Hypothalamus (tissue), 51 donors: ENCODE measurements around the gene CRAT.

ENCODE experiments used
- DNase-seq, 51 donors: peaks; one replicate each; lab custom pipeline; 2025; lab: John Stamatoyannopoulos, UW

Gene CRAT

DNA sequence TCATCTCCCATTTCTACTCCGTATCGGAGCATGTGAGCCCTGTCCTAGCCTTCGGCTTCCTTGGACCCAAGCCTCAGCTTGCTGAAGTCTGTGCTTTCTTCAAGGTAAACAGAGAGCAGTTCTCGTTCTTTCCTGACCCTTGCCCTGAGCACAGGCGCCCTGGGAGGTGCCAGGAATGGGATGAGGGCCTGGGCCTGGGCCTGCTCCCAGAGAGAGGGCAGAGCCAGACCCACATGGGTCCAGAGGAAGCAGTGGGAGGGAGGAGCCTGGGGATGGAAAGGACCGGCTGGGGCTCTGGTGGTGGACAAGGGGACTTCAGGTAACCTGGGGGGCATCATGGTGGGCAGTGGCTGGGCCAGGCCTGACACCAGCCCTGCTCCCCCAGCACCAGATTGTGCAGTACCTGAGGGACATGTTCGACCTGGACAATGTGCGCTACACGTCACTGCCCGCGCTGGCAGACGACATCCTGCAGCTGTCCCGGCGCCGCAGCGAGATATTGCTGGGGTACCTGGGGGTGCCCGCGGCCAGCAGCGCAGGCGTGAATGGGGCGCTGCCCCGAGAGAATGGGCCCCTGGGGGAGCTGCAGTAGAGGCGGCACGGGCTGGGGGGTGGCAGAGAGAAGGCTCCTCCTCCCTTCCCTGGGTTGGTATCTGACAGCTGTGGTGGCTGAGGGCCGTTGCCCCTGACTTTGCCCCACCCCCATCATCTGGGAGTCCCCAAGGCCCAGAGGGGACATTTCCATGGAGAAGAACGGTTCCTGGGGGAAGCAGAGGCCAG lies 40.5 kb downstream of the CRAT start:
- no peak for DNase-seq

DNA sequence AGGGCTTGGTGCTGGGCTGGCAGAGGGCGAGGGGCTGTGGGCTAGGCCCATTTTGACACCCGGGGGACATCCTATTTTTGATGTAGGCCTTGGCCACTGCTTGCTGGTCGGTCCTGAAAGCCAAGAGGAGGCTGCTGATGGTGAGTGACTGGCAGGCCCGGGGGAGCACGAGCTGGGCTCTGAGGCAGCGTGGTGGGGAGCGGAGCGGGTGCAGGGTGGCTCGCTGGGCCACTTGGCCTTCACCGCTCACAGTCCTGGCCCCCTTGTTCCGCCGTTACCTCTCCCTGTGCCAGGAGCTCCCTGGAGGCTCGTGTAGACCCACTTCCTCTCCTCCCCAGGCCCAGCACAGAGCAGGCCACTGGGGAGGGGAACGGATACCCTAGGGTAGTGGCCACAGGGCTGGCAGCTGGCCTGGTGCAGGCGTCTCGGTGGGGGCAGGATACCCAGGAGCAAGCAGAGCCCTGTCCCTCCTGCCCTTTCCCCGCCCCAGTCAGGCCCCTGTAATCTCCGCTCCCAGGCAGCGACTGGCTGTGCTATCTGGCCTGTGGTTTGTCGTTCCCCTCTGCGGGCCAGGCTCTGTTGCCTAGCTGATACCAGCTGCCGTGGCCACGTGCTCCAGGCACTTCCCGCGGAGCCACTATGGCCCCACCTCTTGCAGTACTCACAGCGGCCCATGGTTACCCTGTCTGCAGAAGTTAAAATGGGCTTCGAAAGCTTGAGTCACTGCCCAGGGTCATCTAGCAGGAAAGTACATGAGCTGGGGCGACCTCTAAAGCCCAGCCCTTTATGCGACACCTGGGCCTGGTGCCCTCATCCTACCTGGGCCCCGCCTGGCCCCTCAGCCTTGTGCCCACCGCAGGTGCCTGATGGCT lies 41.4 kb downstream of the CRAT start:
- peak in 38 of 51 donors; percentile 2 to 58 (median 24) for DNase-seq

DNA sequence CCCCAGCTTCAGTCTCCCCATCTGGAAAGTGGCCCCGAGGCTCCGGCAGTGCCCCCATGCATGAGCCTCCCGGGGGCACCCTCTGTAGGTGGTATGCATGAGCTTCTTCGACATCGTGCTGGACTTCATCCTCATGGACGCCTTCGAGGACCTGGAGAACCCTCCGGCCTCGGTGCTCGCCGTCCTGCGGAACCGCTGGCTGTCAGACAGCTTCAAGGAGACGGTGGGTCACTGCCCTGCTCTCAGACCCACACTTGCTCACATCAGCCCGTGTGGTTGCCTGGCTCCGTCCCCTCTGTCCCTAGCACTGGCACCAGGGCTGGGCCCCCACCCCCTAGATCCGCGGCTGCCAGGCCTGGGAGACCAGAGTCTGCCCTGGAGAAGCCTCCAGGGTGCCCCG lies 42.5 kb downstream of the CRAT start:
- DNase-seq, result no peak

DNA sequence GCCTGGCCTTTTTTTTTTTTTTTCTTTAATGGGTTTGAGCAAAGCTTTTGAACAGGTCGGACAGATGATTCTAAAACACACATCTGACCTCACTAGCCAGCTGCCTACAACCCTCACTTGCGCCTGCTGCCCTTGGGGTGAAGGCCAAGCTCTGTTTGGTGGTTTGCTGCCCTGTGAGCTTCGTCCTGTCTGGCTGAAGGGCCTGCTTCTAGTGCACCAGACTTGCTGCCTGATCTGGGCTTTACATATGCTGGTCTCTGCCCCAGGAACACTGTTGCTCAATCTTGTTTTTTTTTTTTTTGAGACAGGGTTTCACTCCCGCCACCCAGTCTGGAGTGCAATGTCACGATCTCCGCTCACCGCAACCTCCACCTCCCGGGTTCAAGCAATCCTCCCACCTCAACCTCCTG lies 46.1 kb downstream of the CRAT start:
- DNase-seq, result no peak

DNA sequence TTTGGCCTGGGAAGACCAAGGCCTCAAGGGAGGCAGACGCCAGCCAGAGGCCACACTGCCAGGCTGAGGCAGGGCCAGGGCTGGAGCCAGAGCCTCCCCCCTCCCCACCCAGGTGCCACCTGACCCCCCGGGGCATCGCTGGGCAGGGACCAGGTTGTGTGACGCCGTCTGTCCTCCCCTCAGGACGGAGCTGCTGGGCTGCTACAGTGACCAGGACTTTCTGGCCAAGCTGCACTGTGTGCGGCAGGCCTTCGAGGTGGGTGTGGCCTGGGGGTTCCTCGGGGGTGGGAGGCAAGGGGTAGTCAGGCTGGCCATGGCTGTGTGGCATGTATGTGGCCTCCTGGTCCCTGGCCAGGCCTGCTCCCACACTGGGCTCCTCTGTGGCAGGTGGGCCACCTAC lies 47.5 kb downstream of the CRAT start:
- no peak for DNase-seq

DNA sequence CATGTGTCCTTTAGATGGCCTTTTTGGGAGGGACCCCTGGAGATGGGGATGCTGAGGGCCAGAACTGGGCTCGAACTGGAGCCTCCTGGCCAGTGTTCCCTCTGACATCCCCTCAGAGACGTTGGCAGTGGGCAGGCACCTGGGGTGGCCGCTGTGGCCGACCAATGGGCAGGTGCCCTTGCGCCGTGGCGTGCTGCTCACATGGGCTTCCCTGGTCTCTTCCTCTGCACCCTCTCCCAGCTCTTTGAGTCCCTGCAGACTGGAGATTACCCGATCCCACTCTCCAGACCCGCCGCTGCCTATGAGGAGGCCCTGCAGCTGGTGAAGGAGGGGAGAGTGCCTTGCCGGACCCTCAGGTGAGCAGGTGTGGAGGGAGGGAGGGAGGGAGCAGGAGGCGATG lies 49.6 kb downstream of the CRAT start:
- DNase-seq, result no peak

DNA sequence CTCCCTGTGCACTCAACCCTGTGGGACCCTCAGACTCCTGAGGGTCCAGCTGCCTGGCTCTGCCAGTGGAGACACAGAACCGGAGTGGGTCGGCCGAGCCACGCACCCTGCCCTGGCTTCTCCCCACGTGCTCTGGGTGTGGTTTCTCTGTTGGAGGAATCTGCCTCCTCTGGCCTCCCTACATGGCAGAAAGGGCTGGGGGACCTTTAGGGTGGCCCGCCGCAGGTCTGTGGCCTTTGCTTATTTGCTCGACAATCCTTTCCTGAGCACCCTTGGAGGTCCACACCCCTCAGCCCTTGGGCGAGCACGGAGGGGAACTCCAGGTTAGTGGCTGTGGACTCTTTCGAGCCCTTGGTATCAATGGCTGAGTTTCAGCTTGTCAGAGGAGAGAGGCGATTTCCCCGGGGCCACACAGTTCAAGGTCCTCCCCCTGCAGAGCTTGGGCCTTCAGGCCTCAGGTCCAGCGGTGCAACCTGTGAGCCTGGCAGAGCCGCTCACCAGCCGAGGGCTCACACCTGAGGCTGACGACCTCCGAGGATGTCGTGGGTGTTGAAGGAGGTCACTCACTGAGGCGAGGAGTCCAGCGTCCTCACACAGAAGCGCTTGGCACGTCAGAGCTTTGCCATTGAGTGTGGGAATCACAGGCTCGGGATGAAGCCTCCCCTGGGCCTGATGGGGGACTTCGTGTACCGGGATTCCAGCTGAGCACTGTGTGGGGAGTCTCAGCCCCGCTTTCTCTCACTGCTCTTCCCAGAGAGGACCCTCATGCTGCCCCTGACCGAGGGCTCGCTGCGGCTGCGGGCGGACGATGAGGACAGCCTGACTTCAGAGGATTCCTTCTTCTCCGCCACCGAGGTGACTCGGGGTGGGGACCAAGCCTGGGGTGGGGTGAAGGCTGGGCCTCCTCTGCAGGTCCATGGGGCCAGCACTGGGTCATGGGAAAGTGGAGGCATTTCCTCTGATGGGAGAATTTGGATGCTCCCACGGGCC lies 50.5 kb downstream of the CRAT start:
- no peak for DNase-seq

DNA sequence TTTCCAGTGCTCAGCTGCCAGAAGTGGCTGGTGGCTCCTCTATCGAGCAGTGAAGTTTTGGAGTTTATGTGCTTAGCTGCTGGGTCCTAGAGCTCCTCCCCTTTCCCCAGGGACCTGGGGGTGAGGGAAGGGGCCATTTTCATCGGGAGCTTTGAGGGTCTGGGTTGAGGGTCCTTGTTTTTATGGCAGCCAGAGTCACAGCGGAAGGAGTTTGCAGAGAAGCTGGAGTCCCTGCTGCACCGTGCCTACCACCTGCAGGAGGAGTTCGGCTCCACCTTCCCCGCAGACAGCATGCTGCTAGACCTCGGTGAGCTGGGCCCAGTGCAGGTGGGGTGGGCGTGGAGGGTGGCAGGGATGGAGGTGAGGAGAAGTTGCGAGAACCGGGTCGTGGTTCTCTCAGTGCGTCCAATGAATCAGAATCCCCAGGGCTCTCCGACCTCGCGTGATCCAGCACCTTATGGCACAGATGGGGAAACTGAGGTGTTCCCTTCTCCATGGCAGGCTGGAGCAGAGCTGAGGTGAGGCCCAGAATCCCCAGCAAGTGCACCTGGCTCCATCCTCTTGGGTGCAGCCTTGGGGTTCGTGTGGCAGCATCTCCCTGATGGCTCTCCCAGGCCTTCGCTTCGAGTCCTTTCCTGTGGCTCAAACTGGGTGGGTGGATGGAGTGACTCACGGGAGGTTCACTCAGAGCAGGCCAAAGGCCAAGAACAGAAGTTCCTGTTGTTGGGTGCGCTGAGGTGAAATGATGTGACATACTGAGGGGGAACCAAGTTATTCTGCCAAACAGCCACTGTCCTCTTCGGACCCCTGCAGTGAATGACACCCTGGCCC lies 51.4 kb downstream of the CRAT start:
- DNase-seq, result no peak

DNA sequence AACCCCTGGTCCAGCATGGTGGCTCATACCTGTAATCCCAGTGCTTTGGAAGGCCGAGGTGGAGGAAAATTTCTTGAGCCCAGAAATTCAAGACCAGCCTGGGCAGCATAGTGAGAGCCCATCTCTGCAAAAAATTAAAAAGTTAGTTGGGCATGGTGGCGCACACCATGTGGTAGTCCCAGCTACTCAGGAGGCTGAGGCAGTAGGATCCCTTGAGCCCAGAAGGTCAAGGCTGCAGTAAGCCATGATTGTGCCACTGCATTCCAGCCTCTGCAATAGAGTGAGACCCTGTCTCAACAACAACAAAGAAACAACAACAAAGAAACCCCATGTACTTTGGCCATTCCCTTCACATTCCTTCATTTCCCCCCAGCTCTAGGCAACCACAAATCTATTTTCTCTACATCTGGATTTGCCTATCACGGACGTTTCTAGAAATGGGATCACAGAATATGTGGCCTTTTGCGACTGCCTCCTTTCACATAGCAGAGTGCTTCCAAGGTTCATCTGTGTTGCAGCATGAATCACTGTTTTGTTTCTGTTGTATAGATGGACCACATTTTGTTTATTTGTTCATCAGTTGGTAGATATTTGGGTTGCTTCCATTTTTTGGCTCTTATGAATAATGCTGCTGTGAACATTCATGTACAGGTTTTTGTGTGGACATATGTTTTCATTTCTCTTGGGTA lies 56.3 kb downstream of the CRAT start:
- no peak for DNase-seq

DNA sequence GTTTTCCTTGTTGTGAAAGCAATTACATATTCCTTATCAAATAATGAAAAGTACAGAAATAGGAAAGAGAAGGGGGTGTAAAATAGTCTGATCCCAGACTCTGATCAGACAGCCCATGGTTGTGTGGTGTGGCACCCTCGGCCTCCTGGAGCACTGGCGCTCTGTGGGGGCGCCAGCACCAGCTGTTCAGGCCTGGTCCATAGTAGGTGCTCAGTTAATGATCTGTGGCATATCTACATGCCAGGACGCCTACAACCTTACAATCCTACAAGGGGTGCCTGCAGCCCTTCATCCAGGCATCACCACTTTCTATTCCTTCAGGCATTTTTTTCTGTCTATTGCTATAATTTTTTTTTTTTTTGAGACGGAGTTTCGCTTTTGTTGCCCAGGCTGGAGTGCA lies 57.6 kb downstream of the CRAT start:
- DNase-seq, result no peak

DNA sequence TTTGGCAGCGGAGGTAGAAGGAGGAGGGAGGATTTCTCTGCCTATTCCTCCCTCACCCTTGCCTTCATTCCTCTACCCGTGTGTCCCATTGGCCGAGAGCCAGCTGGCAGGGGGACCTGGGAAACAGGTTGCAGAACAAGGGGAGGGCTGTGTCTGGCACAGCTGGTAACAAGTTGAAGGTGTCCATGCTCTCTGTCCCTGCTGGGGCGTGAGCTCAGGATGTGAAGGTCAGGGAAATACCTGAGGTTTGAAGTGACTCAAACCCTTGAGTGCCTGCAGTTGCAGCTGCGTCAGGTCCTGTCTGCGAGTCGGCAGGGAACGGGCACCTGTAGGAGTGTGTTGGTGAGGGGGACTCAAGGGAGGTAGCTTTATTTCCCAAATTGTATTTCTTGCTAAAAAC lies 58.0 kb downstream of the CRAT start:
- no peak for DNase-seq
